GM12878 (cell line): ENCODE results near the gene ZCCHC4.

Experiments
- BACH1 ChIP-seq: fragments of 450-650 bp; IDR thresholded peaks from 2 replicates; pipeline ENCODE4 v1.6.1; 2017; ENCODE audit warnings: mild to moderate bottlenecking, borderline replicate concordance
- BHLHE40 ChIP-seq, 2 experiments: fragments of 450-650 bp in 1 of 2; IDR thresholded peaks; 2 replicates each; pipeline ENCODE4 v1.6.1; 2011 to 2017; ENCODE audit warnings: low read depth in 2 of 2, borderline replicate concordance in 1 of 2, improper control_type of control experiment in 1 of 2, low read length in 1 of 2, mild to moderate bottlenecking in 1 of 2
- CHD2 ChIP-seq: IDR thresholded peaks from 2 replicates; pipeline ENCODE4 v1.6.1; 2011; ENCODE audit warnings: low read depth, low read length, improper control_type of control experiment, borderline replicate concordance
- GABPA ChIP-seq: IDR thresholded peaks from 2 replicates; pipeline ENCODE4 v1.6.1; 2014; ENCODE audit warnings: antibody characterized with exemption, low read depth, mild to moderate bottlenecking, inconsistent platforms
- KDM1A ChIP-seq: fragments of 200-600 bp; sonication (generic); IDR thresholded peaks from 2 replicates; pipeline ENCODE4 v1.6.1; 2016; ENCODE audit warnings: borderline replicate concordance
- TF ChIP-seq, protein P1 (sequence below): fragments of 450-650 bp; IDR thresholded peaks from 2 replicates; pipeline ENCODE4 v1.6.1; 2017; ENCODE audit warnings: mild to moderate bottlenecking, moderate library complexity
- TF ChIP-seq, protein P2 (sequence below), 3 experiments: IDR thresholded peaks in 2 of 3; conservative IDR thresholded peaks in 1 of 3; 2 replicates each; pipeline ENCODE4 v1.5.1; 2011; ENCODE audit warnings: low read depth in 3 of 3, low read length in 3 of 3, mild to moderate bottlenecking in 3 of 3, control low read depth in 2 of 3, moderate library complexity in 2 of 3, inconsistent platforms in 1 of 3, mixed read lengths in 1 of 3; ENCODE audit not compliant: control insufficient read depth in 2 of 3, insufficient read depth in 1 of 3; ENCODE audit errors: extremely low read depth in 1 of 3

DNA sequence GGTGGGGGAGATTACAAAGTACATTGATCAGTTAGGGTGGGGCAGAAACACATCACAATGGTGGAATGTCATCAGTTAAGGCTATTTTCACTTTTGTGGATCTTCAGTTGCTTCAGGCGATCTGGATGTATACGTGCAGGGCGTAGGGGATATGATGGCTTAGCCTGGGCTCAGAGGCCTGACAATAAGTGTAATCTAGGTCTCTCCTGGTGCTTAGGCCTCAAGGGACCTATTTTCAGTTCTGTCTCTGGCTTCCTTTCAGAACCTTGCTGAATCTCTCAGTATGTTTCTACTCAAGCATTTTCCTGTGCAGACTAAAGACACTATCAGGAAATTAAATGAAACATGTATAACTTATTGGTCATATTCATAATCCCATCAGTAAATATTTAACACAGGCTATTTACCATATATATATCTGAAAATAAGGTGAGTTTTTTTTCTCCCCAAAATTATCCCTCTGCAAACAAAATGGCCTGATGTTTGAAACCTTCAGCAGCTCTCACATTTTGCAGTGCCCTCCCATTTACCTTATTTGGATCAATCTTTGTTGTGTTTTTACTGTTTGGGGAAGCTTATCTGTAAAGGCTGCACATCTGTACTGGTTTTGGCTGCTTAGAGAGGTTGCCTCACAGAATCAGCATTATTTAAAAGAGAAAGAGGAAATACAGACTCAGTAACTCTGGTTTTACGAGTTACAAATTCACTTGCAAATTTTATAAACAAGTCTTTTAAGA lies 2.3 kb upstream of the ZCCHC4 start:
- TF ChIP-seq, protein P1, sequence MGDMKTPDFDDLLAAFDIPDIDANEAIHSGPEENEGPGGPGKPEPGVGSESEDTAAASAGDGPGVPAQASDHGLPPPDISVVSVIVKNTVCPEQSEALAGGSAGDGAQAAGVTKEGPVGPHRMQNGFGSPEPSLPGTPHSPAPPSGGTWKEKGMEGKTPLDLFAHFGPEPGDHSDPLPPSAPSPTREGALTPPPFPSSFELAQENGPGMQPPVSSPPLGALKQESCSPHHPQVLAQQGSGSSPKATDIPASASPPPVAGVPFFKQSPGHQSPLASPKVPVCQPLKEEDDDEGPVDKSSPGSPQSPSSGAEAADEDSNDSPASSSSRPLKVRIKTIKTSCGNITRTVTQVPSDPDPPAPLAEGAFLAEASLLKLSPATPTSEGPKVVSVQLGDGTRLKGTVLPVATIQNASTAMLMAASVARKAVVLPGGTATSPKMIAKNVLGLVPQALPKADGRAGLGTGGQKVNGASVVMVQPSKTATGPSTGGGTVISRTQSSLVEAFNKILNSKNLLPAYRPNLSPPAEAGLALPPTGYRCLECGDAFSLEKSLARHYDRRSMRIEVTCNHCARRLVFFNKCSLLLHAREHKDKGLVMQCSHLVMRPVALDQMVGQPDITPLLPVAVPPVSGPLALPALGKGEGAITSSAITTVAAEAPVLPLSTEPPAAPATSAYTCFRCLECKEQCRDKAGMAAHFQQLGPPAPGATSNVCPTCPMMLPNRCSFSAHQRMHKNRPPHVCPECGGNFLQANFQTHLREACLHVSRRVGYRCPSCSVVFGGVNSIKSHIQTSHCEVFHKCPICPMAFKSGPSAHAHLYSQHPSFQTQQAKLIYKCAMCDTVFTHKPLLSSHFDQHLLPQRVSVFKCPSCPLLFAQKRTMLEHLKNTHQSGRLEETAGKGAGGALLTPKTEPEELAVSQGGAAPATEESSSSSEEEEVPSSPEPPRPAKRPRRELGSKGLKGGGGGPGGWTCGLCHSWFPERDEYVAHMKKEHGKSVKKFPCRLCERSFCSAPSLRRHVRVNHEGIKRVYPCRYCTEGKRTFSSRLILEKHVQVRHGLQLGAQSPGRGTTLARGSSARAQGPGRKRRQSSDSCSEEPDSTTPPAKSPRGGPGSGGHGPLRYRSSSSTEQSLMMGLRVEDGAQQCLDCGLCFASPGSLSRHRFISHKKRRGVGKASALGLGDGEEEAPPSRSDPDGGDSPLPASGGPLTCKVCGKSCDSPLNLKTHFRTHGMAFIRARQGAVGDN: no peak
- TF ChIP-seq, protein P2, sequence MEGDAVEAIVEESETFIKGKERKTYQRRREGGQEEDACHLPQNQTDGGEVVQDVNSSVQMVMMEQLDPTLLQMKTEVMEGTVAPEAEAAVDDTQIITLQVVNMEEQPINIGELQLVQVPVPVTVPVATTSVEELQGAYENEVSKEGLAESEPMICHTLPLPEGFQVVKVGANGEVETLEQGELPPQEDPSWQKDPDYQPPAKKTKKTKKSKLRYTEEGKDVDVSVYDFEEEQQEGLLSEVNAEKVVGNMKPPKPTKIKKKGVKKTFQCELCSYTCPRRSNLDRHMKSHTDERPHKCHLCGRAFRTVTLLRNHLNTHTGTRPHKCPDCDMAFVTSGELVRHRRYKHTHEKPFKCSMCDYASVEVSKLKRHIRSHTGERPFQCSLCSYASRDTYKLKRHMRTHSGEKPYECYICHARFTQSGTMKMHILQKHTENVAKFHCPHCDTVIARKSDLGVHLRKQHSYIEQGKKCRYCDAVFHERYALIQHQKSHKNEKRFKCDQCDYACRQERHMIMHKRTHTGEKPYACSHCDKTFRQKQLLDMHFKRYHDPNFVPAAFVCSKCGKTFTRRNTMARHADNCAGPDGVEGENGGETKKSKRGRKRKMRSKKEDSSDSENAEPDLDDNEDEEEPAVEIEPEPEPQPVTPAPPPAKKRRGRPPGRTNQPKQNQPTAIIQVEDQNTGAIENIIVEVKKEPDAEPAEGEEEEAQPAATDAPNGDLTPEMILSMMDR (IDR thresholded peaks at IDR 0.05 in 2 of 3, conservative IDR thresholded peaks at IDR 0.05 in 1 of 3; ENCODE audit: control insufficient read depth in 2 of 3, extremely low read depth in 1 of 3, insufficient read depth in 1 of 3, low read depth in 3 of 3, low read length in 3 of 3): no peak
- TF ChIP-seq KDM1A: no peak
- TF ChIP-seq BHLHE40 (IDR thresholded peaks at IDR 0.05; ENCODE audit: borderline replicate concordance in 1 of 2, low read depth in 2 of 2, low read length in 1 of 2): no peak
- TF ChIP-seq GABPA: no peak
- no peak for TF ChIP-seq BACH1
- no peak for TF ChIP-seq CHD2
